Muscle layer of colon (tissue), 2 donors: ENCODE data around the gene TSHZ3.

ENCODE experiments used
- H3K27ac ChIP-seq: one replicate; pipeline ENCODE4 v1.7.0; 2013; ENCODE audit warnings: low read depth, mild to moderate bottlenecking, low read length, moderate library complexity
- H3K27me3 ChIP-seq, 2 donors: one replicate each; pipeline ENCODE4 v1.7.0; 2013; ENCODE audit warnings: low read length in 2 of 2, mild to moderate bottlenecking in 2 of 2; ENCODE audit not compliant: insufficient read depth in 2 of 2, control insufficient read depth in 1 of 2
- H3K36me3 ChIP-seq: one replicate; pipeline ENCODE4 v1.7.0; 2013; ENCODE audit warnings: mild to moderate bottlenecking, low read length; ENCODE audit not compliant: insufficient read depth
- H3K4me1 ChIP-seq: one replicate; pipeline ENCODE4 v1.7.0; 2013; ENCODE audit warnings: mild to moderate bottlenecking, low read length; ENCODE audit not compliant: insufficient read depth
- H3K4me3 ChIP-seq, 2 donors: one replicate each; pipeline ENCODE4 v1.7.0; 2013; ENCODE audit warnings: low read length in 2 of 2, low read depth in 1 of 2, mild to moderate bottlenecking in 1 of 2, moderate library complexity in 1 of 2
- H3K9ac ChIP-seq: one replicate; pipeline ENCODE4 v1.7.0; 2013; ENCODE audit warnings: low read length
- H3K9me3 ChIP-seq: one replicate; pipeline ENCODE4 v1.7.0; 2013; ENCODE audit warnings: mild to moderate bottlenecking, low read length
- donor health status: abdominal sarcoma.
- donor health status: Adenocarcinoma of cecum.

Gene TSHZ3

DNA sequence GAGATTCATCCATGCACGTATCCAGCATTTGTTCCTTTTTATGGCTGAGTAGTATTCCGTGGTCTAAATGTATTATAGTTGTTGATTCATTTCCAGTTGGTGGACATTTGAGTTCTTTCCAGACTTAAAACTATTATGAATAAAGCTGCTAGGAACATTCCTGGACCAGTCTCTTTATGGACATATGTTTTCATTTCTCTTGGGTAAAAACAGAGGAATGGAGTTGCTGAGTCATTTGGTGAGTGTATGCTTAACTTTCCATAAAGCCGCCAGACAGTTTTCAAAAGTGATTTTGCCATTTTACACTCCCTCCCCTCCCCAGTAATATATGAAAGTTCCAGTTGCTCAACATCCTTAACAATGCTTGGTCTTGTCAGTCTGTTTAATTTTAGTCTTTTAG is 116.4 kb downstream of the TSHZ3 start:
- H3K9me3 ChIP-seq, result no peaks in the 10 kb centered on the region
- H3K4me1 ChIP-seq, result no peaks in the 10 kb centered on the region
- H3K27me3 ChIP-seq, result no peaks in the 10 kb centered on the region
- H3K27ac ChIP-seq, result no peak overlapping the region
- H3K9ac ChIP-seq, result no peak overlapping the region
- no peak overlapping the region for H3K4me3 ChIP-seq
- no peaks in the 10 kb centered on the region for H3K36me3 ChIP-seq

GRCh38 chr19:31232180-31232579 is 117.1 kb downstream of the TSHZ3 start:
- Histone ChIP-seq H3K36me3 (no peaks in the 10 kb centered on the region), H3K27me3 (no peaks in the 10 kb centered on the region), H3K9me3 (no peaks in the 10 kb centered on the region), H3K9ac (no peak overlapping the region), H3K4me3 (no peak overlapping the region), H3K4me1 (no peaks in the 10 kb centered on the region), H3K27ac (no peak overlapping the region)

- H3K4me3 ChIP-seq, result no peak overlapping the region
- no peaks in the 10 kb centered on the region for H3K36me3 ChIP-seq
- no peak overlapping the region for H3K27ac ChIP-seq
- H3K9ac ChIP-seq, result no peak overlapping the region
- no peaks in the 10 kb centered on the region for H3K9me3 ChIP-seq
- H3K27me3 ChIP-seq, result no peaks in the 10 kb centered on the region
- no peaks in the 10 kb centered on the region for H3K4me1 ChIP-seq
These were observed 118.0 kb downstream of the TSHZ3 start for GRCh38 chr19:31231237-31231636.

- Histone ChIP-seq H3K4me3 (no peak overlapping the region), H3K27me3 (no peaks in the 10 kb centered on the region), H3K9ac (no peak overlapping the region)
These were observed 122.9 kb downstream of the TSHZ3 start for GRCh38 chr19:31226151-31226935.

More at GRCh38 chr19:31226151-31226935, 122.9 kb downstream of the TSHZ3 start:
- Histone ChIP-seq H3K27ac (no peak overlapping the region), H3K36me3 (no peaks in the 10 kb centered on the region), H3K9me3 (no peaks in the 10 kb centered on the region), H3K4me1 (peaks cover 9% of the 10 kb centered on the region)
